ENCODE results near the gene AMPD1. TPM values are rescaled to one million over a fixed set of nuclear protein-coding genes. Genes with fewer than 3 reads are reported as not detected.

AMPD1 gene
- total RNA-seq, 4 donors from 2014 or later: not detected

DNA sequence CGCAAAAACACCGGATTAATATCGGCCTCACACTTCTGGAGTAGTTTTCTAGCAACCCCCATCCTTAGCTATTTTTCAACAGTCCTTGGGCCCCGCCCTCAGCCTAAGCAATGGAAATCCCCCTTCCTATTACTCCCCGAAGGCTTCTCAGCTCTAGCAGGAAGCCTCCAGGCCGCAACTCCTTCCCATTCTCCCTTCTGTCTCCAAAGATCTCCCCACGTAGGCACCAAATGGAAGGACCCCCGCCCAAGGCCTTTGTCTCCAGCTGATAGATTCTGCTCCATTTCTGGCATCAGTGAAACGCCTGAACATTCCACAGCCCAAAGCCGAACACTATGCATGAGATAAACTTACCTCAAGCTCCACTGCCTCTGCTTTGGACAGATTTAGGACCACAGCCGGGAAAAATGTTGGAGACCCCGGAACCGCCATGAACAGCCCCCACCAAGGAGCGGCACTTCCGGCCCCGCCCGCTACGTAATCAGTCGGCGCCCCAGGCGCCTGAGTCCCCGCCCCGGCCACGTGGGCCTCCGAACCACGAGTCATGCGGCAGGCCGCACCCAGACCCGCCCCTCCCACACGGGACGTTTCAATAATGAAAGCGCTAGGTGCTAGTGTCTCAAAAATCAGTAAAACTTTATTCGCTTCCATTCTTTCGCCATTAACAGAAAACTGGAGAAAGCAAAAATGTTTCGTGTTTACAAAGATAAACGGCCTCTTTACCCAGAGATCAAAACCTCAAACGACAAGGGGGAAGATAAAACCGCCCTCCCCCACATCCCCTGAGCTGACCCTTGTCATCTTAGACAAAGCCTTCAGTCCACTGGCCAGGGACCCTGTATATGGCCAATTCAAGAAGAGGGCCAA is 21.2 kb upstream of the AMPD1 start, which contains the start of gene NRAS:
TSS of gene NRAS (minus strand) at position 468 of the 867 bp plus-strand sequence. CDS start 611 bp downstream, outside the sequence.
- ATAC-seq (ENCODE audit: low FRiP score) (peak; percentile 96), DNase-seq (ENCODE audit: low spot score) (peak; percentile 86)
- TF ChIP-seq, protein P1, sequence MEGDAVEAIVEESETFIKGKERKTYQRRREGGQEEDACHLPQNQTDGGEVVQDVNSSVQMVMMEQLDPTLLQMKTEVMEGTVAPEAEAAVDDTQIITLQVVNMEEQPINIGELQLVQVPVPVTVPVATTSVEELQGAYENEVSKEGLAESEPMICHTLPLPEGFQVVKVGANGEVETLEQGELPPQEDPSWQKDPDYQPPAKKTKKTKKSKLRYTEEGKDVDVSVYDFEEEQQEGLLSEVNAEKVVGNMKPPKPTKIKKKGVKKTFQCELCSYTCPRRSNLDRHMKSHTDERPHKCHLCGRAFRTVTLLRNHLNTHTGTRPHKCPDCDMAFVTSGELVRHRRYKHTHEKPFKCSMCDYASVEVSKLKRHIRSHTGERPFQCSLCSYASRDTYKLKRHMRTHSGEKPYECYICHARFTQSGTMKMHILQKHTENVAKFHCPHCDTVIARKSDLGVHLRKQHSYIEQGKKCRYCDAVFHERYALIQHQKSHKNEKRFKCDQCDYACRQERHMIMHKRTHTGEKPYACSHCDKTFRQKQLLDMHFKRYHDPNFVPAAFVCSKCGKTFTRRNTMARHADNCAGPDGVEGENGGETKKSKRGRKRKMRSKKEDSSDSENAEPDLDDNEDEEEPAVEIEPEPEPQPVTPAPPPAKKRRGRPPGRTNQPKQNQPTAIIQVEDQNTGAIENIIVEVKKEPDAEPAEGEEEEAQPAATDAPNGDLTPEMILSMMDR (IDR thresholded peaks at IDR 0.05): no peak

DNA sequence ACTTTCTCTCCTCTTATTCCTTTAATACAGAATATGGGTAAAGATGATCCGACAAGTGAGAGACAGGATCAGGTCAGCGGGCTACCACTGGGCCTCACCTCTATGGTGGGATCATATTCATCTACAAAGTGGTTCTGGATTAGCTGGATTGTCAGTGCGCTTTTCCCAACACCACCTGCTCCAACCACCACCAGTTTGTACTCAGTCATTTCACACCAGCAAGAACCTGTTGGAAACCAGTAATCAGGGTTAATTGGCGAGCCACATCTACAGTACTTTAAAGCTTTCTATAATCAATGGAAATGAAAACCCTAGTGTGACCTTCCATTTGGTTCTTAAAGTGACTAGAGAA is 20.6 kb upstream of the AMPD1 start:
- TF ChIP-seq, protein P1 (IDR thresholded peaks at IDR 0.05): no peak
- no peak for DNase-seq (ENCODE audit: low spot score)
- peak; percentile 3 for ATAC-seq (ENCODE audit: low FRiP score)

DNA sequence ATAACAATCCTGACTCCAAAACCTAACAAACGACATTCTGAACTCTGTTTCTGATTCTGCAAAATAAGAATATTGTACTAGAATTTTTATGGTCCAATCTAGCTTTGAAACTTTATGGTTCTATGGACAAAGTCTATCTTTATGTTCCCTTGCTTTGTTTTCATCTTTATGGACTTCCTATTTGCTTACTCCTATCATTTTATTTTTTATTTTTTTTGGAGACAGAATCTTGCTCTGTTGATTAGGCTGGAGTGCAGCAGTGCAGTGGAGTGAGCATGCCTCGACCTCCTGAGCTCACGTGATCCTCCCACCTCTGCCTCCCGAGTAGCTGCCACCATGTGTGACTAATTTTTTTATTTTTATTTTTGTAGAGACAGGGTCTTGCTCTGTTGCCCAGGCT is 17.6 kb upstream of the AMPD1 start:
- ATAC-seq (ENCODE audit: low FRiP score) (no peak), DNase-seq (ENCODE audit: low spot score) (no peak)
- TF ChIP-seq, protein P1 (IDR thresholded peaks at IDR 0.05): no peak

DNA sequence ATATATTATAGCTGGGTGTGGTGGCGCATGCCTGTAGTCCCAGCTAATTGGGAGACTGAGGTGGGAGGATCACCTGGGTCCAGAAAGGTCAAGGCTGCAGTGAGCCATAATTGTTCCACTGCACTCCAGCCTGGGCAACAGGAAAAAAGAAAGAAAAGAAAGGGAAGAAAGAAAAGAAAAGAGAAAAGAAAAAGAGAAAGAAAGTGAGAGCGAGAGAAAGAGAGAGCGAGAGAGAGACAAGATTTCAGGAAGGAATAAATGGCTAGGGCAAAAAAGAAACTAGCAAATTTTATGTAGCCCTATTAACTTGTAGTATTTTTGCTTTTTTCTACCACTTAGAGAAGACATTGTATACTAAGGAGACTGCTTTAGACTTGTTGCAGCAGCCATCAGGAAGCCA is 15.0 kb upstream of the AMPD1 start:
- TF ChIP-seq, protein P1 (IDR thresholded peaks at IDR 0.05): no peak
- DNase-seq (ENCODE audit: low spot score) (no peak), ATAC-seq (ENCODE audit: low FRiP score) (no peak)

DNA sequence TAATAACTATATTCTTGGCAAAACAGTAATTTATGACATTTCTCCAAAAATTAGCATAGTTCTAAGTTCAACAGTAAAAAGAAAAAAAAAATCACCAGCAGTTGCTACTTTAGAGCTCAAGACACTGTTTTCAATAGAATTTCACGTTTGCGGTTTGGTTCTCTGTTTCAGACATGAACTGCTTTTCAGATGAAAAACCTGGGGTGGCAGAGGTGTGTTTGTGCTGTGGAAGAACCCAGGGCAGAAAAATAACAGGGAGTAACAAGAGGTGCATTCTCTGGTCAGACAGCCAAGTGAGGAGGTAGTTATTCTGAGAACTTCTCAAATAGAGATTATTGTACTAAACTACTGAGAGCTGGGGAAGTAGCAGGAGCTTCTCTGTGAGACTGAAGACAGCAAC is 12.3 kb upstream of the AMPD1 start:
- no peak for ATAC-seq (ENCODE audit: low FRiP score)
- TF ChIP-seq, protein P1 (IDR thresholded peaks at IDR 0.05): no peak
- DNase-seq (ENCODE audit: low spot score): no peak

DNA sequence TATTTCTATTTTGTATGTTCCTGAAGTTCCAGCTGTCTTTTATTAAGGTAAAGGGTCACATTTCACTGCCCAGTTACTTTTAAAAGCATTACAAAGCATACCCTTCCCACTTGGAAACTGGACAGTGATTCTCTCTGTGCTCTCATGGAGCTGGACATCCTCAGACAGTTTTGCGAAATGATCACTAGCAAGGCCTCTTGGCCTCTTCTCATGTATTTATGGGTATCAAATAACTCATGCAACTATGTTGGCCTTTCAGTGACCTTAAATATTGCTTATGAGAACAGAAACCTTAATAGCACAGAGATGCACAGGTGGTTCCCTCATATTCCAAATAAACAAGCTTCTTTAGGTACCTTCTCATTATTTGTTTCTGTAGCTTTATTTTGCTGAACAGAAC is 7.9 kb upstream of the AMPD1 start:
- ATAC-seq (ENCODE audit: low FRiP score) (no peak), DNase-seq (ENCODE audit: low spot score) (no peak)
- TF ChIP-seq, protein P1 (IDR thresholded peaks at IDR 0.05): no peak

DNA sequence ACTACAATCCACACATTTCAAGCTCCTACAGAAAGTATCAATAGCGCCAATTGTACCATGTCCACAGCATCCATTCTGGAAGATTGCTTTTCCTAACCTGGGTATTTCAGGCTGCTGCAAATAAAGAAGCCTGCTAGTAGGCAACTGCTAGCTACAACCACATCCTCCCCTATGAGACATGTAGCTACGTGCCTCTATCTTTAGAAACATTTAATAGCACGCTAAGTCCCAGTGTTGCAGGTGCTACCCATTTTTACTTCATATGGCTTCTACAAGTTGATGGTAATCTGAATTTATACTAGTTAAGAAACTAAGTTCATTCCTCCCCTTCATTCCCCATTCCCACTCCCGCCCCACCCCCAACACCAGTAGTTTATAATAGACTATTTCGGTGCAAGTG is 7.4 kb upstream of the AMPD1 start:
- TF ChIP-seq, protein P1 (IDR thresholded peaks at IDR 0.05): no peak
- DNase-seq (ENCODE audit: low spot score): no peak
- ATAC-seq (ENCODE audit: low FRiP score): no peak
